Posterior cingulate gyrus (tissue), 11 donors: ENCODE data around the gene FAM210A.

Experiments used
- DNase-seq, 10 donors: peaks; one replicate each; pipeline versions ENCODE4 v3.0.0 to v3.0.0-alpha.2; 2020 to 2021; ENCODE audit warnings: mixed read lengths in 3 of 10
- intact Hi-C: fragments of 100-400 bp; cut with DNase I; formaldehyde crosslinking; loops from one replicate; pipeline ENCODE4 v1.15.1; 2023

The FAM210A gene

GRCh38 chr18:13649397-13650390, 76.7 kb downstream of the FAM210A start:
- intact Hi-C loops: no loop called here
- peak in 2 of 10 donors; percentile 47 to 79 for DNase-seq

- intact Hi-C loops: no loop called here
- peak in 1 of 10 donors; percentile 46 for DNase-seq
These were observed 78.6 kb downstream of the FAM210A start for GRCh38 chr18:13647761-13648160.

- intact Hi-C loops: no loop called here
- no peak for DNase-seq
These were observed 79.7 kb downstream of the FAM210A start for GRCh38 chr18:13646633-13647032.

- intact Hi-C loops: no loop called here
- peak in 3 of 10 donors; percentile 24 to 70 (median 65) for DNase-seq
These were observed 81.3 kb downstream of the FAM210A start for GRCh38 chr18:13645093-13645492.

- DNase-seq: peak in 2 of 10 donors; percentile 49 to 54
- intact Hi-C loops: no loop called here
These were observed 83.1 kb downstream of the FAM210A start for GRCh38 chr18:13643261-13643751.

- peak in 3 of 10 donors; percentile 61 to 78 (median 69) for DNase-seq
- intact Hi-C loops: no loop called here
These were observed 83.9 kb downstream of the FAM210A start for GRCh38 chr18:13642440-13642827.

- DNase-seq: peak in 3 of 10 donors; percentile 67 to 88 (median 79)
- intact Hi-C loops: no loop called here
These were observed 84.6 kb downstream of the FAM210A start for GRCh38 chr18:13641551-13642439.

GRCh38 chr18:13640266-13640860, 86.0 kb downstream of the FAM210A start:
- DNase-seq: peak in 2 of 10 donors; percentile 23 to 58
- intact Hi-C loops: no loop called here

GRCh38 chr18:13638719-13639595, 87.4 kb downstream of the FAM210A start:
- peak in 3 of 10 donors; percentile 28 to 67 (median 45) for DNase-seq
- intact Hi-C loops: loop anchor here (10.0 kb wide), 1 partner anchor 86 kb away; the partner anchor contains the start of genes FAM210A and RNMT

GRCh38 chr18:13635046-13635445, 91.3 kb downstream of the FAM210A start:
- intact Hi-C loops: loop anchor here (10.0 kb wide), 1 partner anchor 90 kb away; the partner anchor contains the start of genes FAM210A and RNMT
- peak in 4 of 10 donors; percentile 63 to 92 (median 69) for DNase-seq

- DNase-seq: peak in 1 of 10 donors; percentile 54
- intact Hi-C loops: loop anchor here (5.0 to 10.0 kb wide), 2 partner anchors 91 to 416 kb away; partner anchors contain the start of genes FAM210A, LDLRAD4 and RNMT
These were observed 92.7 kb downstream of the FAM210A start for GRCh38 chr18:13633700-13634099.

GRCh38 chr18:13630716-13631268, 95.6 kb downstream of the FAM210A start:
- DNase-seq: peak in 1 of 10 donors; percentile 37
- intact Hi-C loops: loop anchor here (1.0 to 10.0 kb wide), 3 partner anchors 72 to 413 kb away; partner anchors contain the start of genes FAM210A, LDLRAD4 and RNMT

GRCh38 chr18:13629841-13630715, 96.3 kb downstream of the FAM210A start:
- intact Hi-C loops: loop anchor here (1.0 to 10.0 kb wide), 3 partner anchors 72 to 413 kb away; partner anchors contain the start of genes FAM210A, LDLRAD4 and RNMT
- peak in 6 of 10 donors; percentile 67 to 95 (median 70) for DNase-seq

- intact Hi-C loops: no loop called here
- peak in 2 of 10 donors; percentile 44 to 74 for DNase-seq
These were observed 98.1 kb downstream of the FAM210A start for GRCh38 chr18:13628211-13628610.

GRCh38 chr18:13627639-13628038, 98.7 kb downstream of the FAM210A start:
- peak in 2 of 10 donors; percentile 65 to 83 for DNase-seq
- intact Hi-C loops: no loop called here

- intact Hi-C loops: no loop called here
These were observed 99.8 kb downstream of the FAM210A start for GRCh38 chr18:13626544-13626908.

GRCh38 chr18:13625843-13626543, 100.4 kb downstream of the FAM210A start:
- intact Hi-C loops: no loop called here
- peak in 2 of 10 donors; percentile 48 to 73 for DNase-seq

More at GRCh38 chr18:13626544-13626908, 99.8 kb downstream of the FAM210A start:
- DNase-seq: peak in 2 of 10 donors; percentile 64 to 90
